ENCODE data around the gene SLFN5.
"Not testable (repeated sequence)": the region's sequence is repeated elsewhere in the genome, so short reads cannot be mapped to it uniquely, and the experiment has no call there.

Gene SLFN5

GRCh38 chr17:35242805-35243560, at the start of gene SLFN5:
SLFN5 (plus strand) TSS chr17:35243072; CDS start chr17:35258691, 15,619 bp downstream.
- H3K4me1 ChIP-seq (ENCODE audit: control insufficient read depth, insufficient read depth, low read length), result peaks cover 36% of the 10 kb centered on the region
- peak within 1 kb of the TSS; percentile 96 for H3K9ac ChIP-seq (ENCODE audit: low read length)
- no peaks in the 10 kb centered on the region for H3K9me3 ChIP-seq (ENCODE audit: control insufficient read depth, low read length)
- H3K36me3 ChIP-seq (ENCODE audit: control insufficient read depth, insufficient read depth, low read length, severe bottlenecking), result peaks cover 12% of the 10 kb centered on the region
- H3K4me3 ChIP-seq (ENCODE audit: low read length), result peak within 1 kb of the TSS; percentile 96
- peak; percentile 95 for DNase-seq (ENCODE audit: low read depth)
- H3K27me3 ChIP-seq (replicated peaks; ENCODE audit: control insufficient read depth, insufficient read depth, low read length), result no peaks in the 10 kb centered on the region

- not testable (repeated sequence) for H3K4me3 ChIP-seq (ENCODE audit: low read length); H3K9me3 ChIP-seq (ENCODE audit: control insufficient read depth, low read length); H3K36me3 ChIP-seq (ENCODE audit: control insufficient read depth, insufficient read depth, low read length, severe bottlenecking); H3K4me1 ChIP-seq (ENCODE audit: control insufficient read depth, insufficient read depth, low read length); DNase-seq (ENCODE audit: low read depth); H3K27me3 ChIP-seq (replicated peaks; ENCODE audit: control insufficient read depth, insufficient read depth, low read length); H3K9ac ChIP-seq (ENCODE audit: low read length)
These were observed 48.9 kb upstream of the SLFN5 start, which contains the start of gene SLC35G3 for GRCh38 chr17:35194001-35194400. SLC35G3 (minus strand) TSS chr17:35194393; CDS start chr17:35194307, 86 bp downstream.

GRCh38 chr17:35195062-35195461, 47.8 kb upstream of the SLFN5 start:
- not testable (repeated sequence) for H3K4me3 ChIP-seq (ENCODE audit: low read length); H3K36me3 ChIP-seq (ENCODE audit: control insufficient read depth, insufficient read depth, low read length, severe bottlenecking); H3K27me3 ChIP-seq (replicated peaks; ENCODE audit: control insufficient read depth, insufficient read depth, low read length); H3K4me1 ChIP-seq (ENCODE audit: control insufficient read depth, insufficient read depth, low read length); H3K9ac ChIP-seq (ENCODE audit: low read length); DNase-seq (ENCODE audit: low read depth); H3K9me3 ChIP-seq (ENCODE audit: control insufficient read depth, low read length)

GRCh38 chr17:35202582-35202981, 40.3 kb upstream of the SLFN5 start:
- H3K27me3 ChIP-seq (replicated peaks; ENCODE audit: control insufficient read depth, insufficient read depth, low read length); H3K4me1 ChIP-seq (ENCODE audit: control insufficient read depth, insufficient read depth, low read length); DNase-seq (ENCODE audit: low read depth); H3K4me3 ChIP-seq (ENCODE audit: low read length); H3K9ac ChIP-seq (ENCODE audit: low read length); H3K9me3 ChIP-seq (ENCODE audit: control insufficient read depth, low read length); H3K36me3 ChIP-seq (ENCODE audit: control insufficient read depth, insufficient read depth, low read length, severe bottlenecking): not testable (repeated sequence)

GRCh38 chr17:35210741-35211140, 32.1 kb upstream of the SLFN5 start:
- H3K4me3 ChIP-seq (ENCODE audit: low read length), result no peak overlapping the region
- no peaks in the 10 kb centered on the region for H3K4me1 ChIP-seq (ENCODE audit: control insufficient read depth, insufficient read depth, low read length)
- no peaks in the 10 kb centered on the region for H3K36me3 ChIP-seq (ENCODE audit: control insufficient read depth, insufficient read depth, low read length, severe bottlenecking)
- no peaks in the 10 kb centered on the region for H3K9me3 ChIP-seq (ENCODE audit: control insufficient read depth, low read length)
- H3K27me3 ChIP-seq (replicated peaks; ENCODE audit: control insufficient read depth, insufficient read depth, low read length), result peaks cover 8% of the 10 kb centered on the region
- no peak for DNase-seq (ENCODE audit: low read depth)
- H3K9ac ChIP-seq (ENCODE audit: low read length), result no peak overlapping the region

- Histone ChIP-seq H3K9me3 (ENCODE audit: control insufficient read depth, low read length) (no peaks in the 10 kb centered on the region), H3K27me3 (replicated peaks; ENCODE audit: control insufficient read depth, insufficient read depth, low read length) (peaks cover 8% of the 10 kb centered on the region), H3K4me3 (ENCODE audit: low read length) (no peak overlapping the region), H3K9ac (ENCODE audit: low read length) (no peak overlapping the region), H3K36me3 (ENCODE audit: control insufficient read depth, insufficient read depth, low read length, severe bottlenecking) (no peaks in the 10 kb centered on the region), H3K4me1 (ENCODE audit: control insufficient read depth, insufficient read depth, low read length) (no peaks in the 10 kb centered on the region)
- no peak for DNase-seq (ENCODE audit: low read depth)
These were observed 30.2 kb upstream of the SLFN5 start for GRCh38 chr17:35212668-35213067.

- DNase-seq (ENCODE audit: low read depth), result no peak
- H3K36me3 ChIP-seq (ENCODE audit: control insufficient read depth, insufficient read depth, low read length, severe bottlenecking), result no peaks in the 10 kb centered on the region
- no peak overlapping the region for H3K4me3 ChIP-seq (ENCODE audit: low read length)
- H3K9ac ChIP-seq (ENCODE audit: low read length), result no peak overlapping the region
- no peaks in the 10 kb centered on the region for H3K9me3 ChIP-seq (ENCODE audit: control insufficient read depth, low read length)
- H3K4me1 ChIP-seq (ENCODE audit: control insufficient read depth, insufficient read depth, low read length), result no peaks in the 10 kb centered on the region
- peaks cover 8% of the 10 kb centered on the region for H3K27me3 ChIP-seq (replicated peaks; ENCODE audit: control insufficient read depth, insufficient read depth, low read length)
These were observed 29.4 kb upstream of the SLFN5 start for GRCh38 chr17:35213412-35213940.

GRCh38 chr17:35214192-35214591, 28.7 kb upstream of the SLFN5 start:
- no peaks in the 10 kb centered on the region for H3K4me1 ChIP-seq (ENCODE audit: control insufficient read depth, insufficient read depth, low read length)

GRCh38 chr17:35214631-35215273, 28.1 kb upstream of the SLFN5 start:
- no peaks in the 10 kb centered on the region for H3K4me1 ChIP-seq (ENCODE audit: control insufficient read depth, insufficient read depth, low read length)
- H3K9ac ChIP-seq (ENCODE audit: low read length), result no peak overlapping the region
- H3K27me3 ChIP-seq (replicated peaks; ENCODE audit: control insufficient read depth, insufficient read depth, low read length), result peaks cover 8% of the 10 kb centered on the region
- DNase-seq (ENCODE audit: low read depth), result no peak
- no peak overlapping the region for H3K4me3 ChIP-seq (ENCODE audit: low read length)
- no peaks in the 10 kb centered on the region for H3K9me3 ChIP-seq (ENCODE audit: control insufficient read depth, low read length)
- H3K36me3 ChIP-seq (ENCODE audit: control insufficient read depth, insufficient read depth, low read length, severe bottlenecking), result no peaks in the 10 kb centered on the region

More at GRCh38 chr17:35214192-35214591, 28.7 kb upstream of the SLFN5 start:
- H3K27me3 ChIP-seq (replicated peaks; ENCODE audit: control insufficient read depth, insufficient read depth, low read length), result peaks cover 8% of the 10 kb centered on the region
- H3K4me3 ChIP-seq (ENCODE audit: low read length), result no peak overlapping the region
- no peak for DNase-seq (ENCODE audit: low read depth)
- H3K36me3 ChIP-seq (ENCODE audit: control insufficient read depth, insufficient read depth, low read length, severe bottlenecking), result no peaks in the 10 kb centered on the region
- H3K9ac ChIP-seq (ENCODE audit: low read length), result no peak overlapping the region
- no peaks in the 10 kb centered on the region for H3K9me3 ChIP-seq (ENCODE audit: control insufficient read depth, low read length)

GRCh38 chr17:35217107-35217506, 25.8 kb upstream of the SLFN5 start:
- H3K4me1 ChIP-seq (ENCODE audit: control insufficient read depth, insufficient read depth, low read length), result no peaks in the 10 kb centered on the region
- H3K27me3 ChIP-seq (replicated peaks; ENCODE audit: control insufficient read depth, insufficient read depth, low read length), result peaks cover 8% of the 10 kb centered on the region
- H3K9ac ChIP-seq (ENCODE audit: low read length), result no peak overlapping the region
- no peaks in the 10 kb centered on the region for H3K9me3 ChIP-seq (ENCODE audit: control insufficient read depth, low read length)
- DNase-seq (ENCODE audit: low read depth), result no peak
- no peaks in the 10 kb centered on the region for H3K36me3 ChIP-seq (ENCODE audit: control insufficient read depth, insufficient read depth, low read length, severe bottlenecking)
- no peak overlapping the region for H3K4me3 ChIP-seq (ENCODE audit: low read length)

- Histone ChIP-seq H3K4me3 (ENCODE audit: low read length) (no peak overlapping the region), H3K4me1 (ENCODE audit: control insufficient read depth, insufficient read depth, low read length) (no peaks in the 10 kb centered on the region), H3K9ac (ENCODE audit: low read length) (no peak overlapping the region), H3K9me3 (ENCODE audit: control insufficient read depth, low read length) (peaks cover 5% of the 10 kb centered on the region), H3K27me3 (replicated peaks; ENCODE audit: control insufficient read depth, insufficient read depth, low read length) (peaks cover 8% of the 10 kb centered on the region), H3K36me3 (ENCODE audit: control insufficient read depth, insufficient read depth, low read length, severe bottlenecking) (no peaks in the 10 kb centered on the region)
- no peak for DNase-seq (ENCODE audit: low read depth)
These were observed 24.0 kb upstream of the SLFN5 start for GRCh38 chr17:35218915-35219314.

All from adipocyte (in vitro differentiated cells).